Measurements from ENCODE around the gene BTN1A1.

- no peak for TF ChIP-seq ZNF274 (IDR thresholded peaks at IDR 0.05; ENCODE audit: low read depth, low read length)
- TF ChIP-seq YY1 (IDR thresholded peaks at IDR 0.05; ENCODE audit: insufficient read depth, insufficient read length) = no peak
- no peak for TF ChIP-seq SUZ12 (IDR thresholded peaks at IDR 0.05; ENCODE audit: extremely low read depth, insufficient read depth, insufficient read length)
Observed at GRCh38 chr6:26472549-26473290, 27.4 kb upstream of the BTN1A1 start.
